Measurements from ENCODE around the gene MITF.

GRCh38 chr3:69998759-69999139 lies 259.5 kb downstream of the MITF start:
- TF ChIP-seq CTCF (IDR thresholded peaks at IDR 0.05; ENCODE audit: low read depth, low read length, poor library complexity, severe bottlenecking) (no peak), EZH2phosphoT487 (IDR thresholded peaks at IDR 0.05; ENCODE audit: borderline replicate concordance, low read length) (no peak)
